KBM-7 (cell line): ENCODE results near the gene TRUB2.

ENCODE experiments used
- DNase-seq: peaks from one replicate; pipeline ENCODE4 v3.0.0-alpha.2; 2015
- in situ Hi-C: fragments of 300-500 bp; cut with MboI; formaldehyde crosslinking; loops from 2 replicates; pipeline ENCODE4 v1.14.3; 2020; ENCODE audit warnings: low sequenced_read_pairs, low pct_unique_long_range_greater_than_20kb, mixed read lengths

Gene TRUB2

GRCh38 chr9:128276574-128277270 is 45.5 kb downstream of the TRUB2 start:
- DNase-seq: no peak
- in situ Hi-C loops: no loop called here

- peak; percentile 99 for DNase-seq
- in situ Hi-C loops: no loop called here
Measured at GRCh38 chr9:128276008-128276573, 46.2 kb downstream of the TRUB2 start, which contains the start of gene SWI5. Gene SWI5 (plus strand): TSS chr9:128276276.

DNA sequence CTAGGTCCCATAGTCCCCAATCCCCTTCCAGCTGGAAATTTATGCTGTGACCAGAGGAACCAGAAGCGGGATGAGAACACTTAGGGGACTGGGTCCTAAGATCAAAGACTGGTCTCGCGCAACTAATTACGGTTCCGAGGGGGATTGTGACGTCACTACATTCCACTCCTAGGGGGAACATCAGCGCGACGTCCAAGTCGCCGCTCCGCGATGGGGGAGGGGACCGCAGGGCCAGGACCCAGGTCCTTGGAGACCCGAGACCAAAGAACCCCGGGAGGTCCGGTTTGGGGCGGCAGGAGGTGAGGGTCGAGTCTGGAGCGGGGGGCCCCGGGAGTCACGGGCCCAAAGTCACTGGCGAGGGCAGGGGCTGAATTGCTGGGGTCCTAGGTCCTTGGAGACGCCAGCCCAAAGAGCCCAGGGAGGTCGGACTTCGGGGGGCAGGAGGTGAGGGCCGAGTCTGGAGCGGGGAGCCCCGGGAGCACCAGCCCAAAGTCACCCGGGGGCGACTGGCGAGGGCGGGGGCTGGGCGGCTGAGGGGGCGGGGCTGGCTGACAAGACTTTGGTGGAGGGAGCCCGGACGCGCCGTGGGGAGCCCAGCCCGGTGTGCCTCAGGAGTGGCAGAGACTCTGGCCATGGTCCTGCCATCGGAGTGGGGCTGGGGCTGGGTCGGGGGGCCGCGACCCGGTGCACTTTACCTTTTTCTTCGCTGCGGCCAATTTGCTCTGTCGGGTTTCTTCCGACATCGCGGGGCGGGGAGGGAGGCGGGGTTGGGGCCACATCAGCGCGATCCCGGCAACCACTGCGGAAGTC is 46.8 kb downstream of the TRUB2 start, which contains the start of gene GOLGA2:
Gene GOLGA2 (minus strand): TSS at position 810 of the 810 bp plus-strand sequence. CDS start 31 bp downstream, at position 779.
- no peak for DNase-seq
- in situ Hi-C loops: no loop called here

DNA sequence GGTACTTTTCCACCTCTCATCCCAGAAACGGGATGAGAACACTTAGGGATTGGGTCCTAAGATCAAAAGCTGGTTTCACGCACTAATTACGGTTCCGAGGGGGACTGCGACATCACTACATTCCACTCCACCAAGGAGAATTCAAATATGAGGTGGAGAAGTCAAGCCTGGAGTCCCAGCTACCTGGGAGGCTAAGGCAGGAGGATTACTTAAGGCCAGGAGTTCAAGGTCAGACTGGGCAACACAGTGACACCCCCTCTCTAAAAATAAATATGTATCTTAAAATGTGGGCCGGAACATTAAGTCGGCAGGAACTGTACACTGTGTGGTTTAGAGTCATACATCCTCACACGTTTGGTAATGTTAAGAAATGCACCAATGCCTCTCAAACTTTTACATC is 48.0 kb downstream of the TRUB2 start:
- in situ Hi-C loops: no loop called here
- no peak for DNase-seq

DNA sequence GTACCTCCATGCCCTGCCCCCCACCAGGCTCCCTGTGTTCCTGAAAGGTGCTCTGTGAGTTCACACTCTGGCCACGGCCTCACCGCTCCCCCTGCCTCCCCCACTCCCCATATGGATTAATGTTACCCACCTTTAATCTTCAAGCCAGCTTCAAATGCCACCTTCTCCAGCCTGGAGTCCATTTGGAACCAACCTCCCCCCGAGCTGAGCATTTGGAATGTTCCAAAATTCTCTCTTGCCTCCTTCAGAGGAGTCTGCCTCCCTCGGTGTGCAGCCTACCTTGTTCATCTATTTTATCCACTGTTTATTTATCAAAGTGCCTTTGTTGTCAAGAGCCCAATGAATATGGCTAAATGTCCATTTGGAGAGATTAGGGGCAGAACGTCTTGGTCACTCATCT is 50.7 kb downstream of the TRUB2 start:
- in situ Hi-C loops: no loop called here
- no peak for DNase-seq

DNA sequence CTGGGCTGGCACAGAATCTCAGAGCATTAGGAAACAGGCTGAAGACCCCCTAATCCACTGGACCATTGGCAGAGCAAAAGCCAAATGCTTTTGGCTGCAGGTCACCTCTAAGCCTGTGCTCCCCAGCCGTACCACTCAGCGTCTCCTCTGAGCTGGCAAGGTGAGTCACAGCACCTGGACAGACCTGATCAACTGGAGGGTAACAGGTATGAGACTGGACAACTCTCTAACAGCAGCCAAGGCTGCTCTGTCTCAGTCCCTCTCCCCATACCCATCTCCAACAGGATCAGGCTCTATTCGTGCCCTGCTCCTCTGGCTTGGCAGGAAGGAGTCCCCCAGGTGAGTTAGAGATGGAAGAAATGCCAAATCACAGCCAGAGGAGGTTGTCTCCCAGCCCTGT is 51.1 kb downstream of the TRUB2 start:
- in situ Hi-C loops: no loop called here
- no peak for DNase-seq

DNA sequence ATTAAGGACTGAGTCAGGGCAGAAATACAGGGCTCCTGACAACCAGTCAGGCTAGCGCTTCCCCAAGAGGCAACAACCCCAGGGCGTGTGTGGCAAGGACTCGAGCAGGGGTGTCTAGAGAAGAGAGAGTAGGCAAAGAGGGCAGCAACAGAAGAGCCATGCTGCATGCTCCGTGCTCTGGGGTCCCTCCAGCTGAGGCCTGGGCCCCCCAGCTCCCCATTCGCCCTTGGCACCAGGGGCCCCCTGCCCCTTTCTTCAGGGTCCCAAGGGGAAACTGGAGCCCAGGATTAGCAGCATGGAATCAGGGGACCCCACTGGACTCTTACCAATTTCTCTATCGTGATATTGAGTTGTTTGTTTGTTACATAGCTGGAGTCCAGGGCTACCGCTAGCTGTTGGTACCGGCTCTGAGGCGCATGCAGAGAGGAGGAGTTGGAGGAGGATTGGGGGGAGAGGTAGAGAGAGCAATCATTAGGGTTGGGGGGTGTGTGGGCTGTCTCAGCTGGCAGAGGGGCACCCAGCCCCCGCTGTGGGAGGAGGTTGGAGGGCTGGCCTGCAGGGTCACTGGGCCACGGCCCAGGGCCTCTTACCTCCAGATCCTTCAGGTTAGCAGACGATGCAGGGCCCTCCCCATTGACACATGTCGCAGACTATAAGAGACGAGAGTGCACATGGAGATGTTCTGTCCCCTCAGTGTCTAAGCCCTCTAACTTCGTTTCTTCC is 55.2 kb downstream of the TRUB2 start:
- no peak for DNase-seq
- in situ Hi-C loops: no loop called here

GRCh38 chr9:128265348-128265847 is 56.8 kb downstream of the TRUB2 start:
- in situ Hi-C loops: no loop called here

DNA sequence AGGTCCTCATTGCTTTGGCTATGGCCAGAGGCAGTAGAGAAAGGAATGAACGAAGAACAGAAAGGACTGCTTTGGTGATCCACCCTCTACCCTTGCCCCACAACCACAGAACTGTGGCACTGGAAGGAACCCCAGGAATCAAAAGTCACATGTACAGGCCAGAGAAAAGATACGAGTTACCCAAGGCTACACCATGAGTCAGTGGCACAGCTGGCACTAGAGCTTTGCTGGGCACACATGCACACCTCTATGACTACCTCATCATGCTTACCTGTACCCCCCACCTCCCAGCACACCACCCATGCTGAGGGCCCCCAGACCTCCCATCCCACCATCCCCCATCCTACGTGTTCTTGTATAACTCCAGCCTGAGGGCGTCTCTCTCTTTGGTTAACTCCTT is 59.6 kb downstream of the TRUB2 start:
- no peak for DNase-seq
- in situ Hi-C loops: no loop called here

More at GRCh38 chr9:128265348-128265847, 56.8 kb downstream of the TRUB2 start:
- no peak for DNase-seq

DNA sequence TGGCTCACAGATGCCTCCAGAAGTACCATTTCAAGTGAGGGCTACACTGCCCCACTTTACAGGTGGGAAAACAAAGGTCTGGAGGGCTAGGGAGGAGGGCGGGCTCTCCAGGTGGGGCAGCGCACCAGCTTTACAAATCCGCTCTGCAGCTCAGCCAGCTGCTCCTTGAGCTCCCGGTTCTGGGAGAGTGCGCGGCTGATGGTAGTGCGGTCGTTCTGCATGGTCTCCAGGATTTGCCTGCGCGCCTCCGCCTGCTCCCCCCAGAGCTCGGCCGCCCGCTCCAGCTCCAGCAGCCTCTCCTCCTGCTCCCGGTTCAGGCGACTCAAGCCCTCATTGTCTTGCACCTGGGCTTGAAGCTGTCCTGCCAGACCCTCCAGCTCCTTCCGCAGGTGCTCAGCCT is 61.9 kb downstream of the TRUB2 start:
- in situ Hi-C loops: no loop called here

DNA sequence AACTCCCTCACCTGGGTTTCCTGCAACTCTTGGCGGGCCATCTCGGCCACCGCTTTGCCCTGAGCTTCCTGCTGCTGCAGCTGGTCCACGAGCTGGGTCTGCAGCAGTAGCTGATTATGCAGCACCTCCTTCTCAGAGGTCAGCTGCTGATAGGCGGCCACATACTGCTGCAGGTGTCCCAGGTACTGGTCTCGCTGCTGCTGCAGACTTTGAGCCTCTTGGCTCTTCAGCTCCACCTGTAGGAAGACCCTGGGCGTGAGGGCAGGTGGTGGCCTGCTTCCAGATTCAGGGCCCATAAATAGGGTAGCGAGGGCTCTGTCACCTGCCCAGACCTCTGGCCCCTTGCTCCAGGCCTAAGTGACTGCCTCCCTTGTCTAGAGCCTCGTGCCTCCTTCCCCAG is 63.1 kb downstream of the TRUB2 start:
- in situ Hi-C loops: no loop called here
- DNase-seq: no peak

More for the DNA sequence above, 61.9 kb downstream of the TRUB2 start:
- DNase-seq: no peak

DNA sequence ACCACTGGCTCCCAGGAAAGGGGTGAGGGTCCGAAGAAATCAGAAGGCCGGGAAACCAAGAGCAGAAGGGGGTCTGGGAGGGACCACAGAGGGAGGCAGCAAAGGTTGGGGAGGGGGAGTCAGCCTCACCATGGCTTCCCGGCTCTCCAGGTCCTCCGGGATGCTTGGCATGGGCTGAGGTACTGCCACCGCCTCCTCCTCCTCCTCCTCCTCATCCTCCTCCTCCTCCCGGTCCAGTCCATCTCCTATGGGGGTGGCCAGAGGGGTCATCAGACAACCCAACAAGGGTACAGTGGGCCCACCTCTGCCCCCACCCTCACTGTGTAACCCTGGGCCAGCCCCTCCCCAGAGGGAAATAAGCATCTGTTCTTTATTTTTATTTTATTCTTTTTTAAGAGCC is 63.9 kb downstream of the TRUB2 start:
- DNase-seq: no peak
- in situ Hi-C loops: no loop called here

DNA sequence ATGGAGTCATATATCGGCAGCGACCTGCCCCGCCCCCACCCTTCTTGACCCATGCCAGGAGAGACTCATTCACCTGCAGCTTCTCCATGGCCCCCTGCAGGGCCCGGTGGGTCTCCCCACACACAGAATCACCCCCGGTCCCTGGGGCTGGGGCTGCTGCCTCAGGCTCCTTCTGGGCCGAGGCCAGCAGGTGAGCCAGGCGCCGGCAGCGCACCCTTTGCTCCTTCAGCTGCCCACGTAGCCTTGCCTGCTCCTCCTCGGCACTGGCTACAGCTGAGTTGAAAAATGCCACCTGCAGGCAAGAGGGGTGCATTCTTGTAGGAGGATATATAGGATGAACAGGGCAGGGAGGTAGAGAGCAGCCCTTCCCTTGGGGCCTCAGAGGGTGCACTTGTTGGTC is 64.3 kb downstream of the TRUB2 start:
- no peak for DNase-seq
- in situ Hi-C loops: no loop called here

GRCh38 chr9:128257086-128257825 is 65.0 kb downstream of the TRUB2 start:
- DNase-seq: no peak

More at GRCh38 chr9:128257086-128257825, 65.0 kb downstream of the TRUB2 start:
- in situ Hi-C loops: no loop called here
